ENCODE measurements around the gene APOLD1. TPM values are rescaled to one million over a fixed set of nuclear protein-coding genes. Genes with fewer than 3 reads are reported as not detected.

APOLD1 gene
- total RNA-seq, 1 donor from 2014 or later = 0.75 TPM

GRCh38 chr12:12788675-12789368 is 3.4 kb downstream of the APOLD1 start:
- H3K36me3 Mint-ChIP-seq (ENCODE audit: low read depth) = no peaks in the 10 kb centered on the region
- TF ChIP-seq CTCF (IDR thresholded peaks at IDR 0.05) = peak; percentile 20
- CTCF ChIA-PET = interaction anchor here (0.7 to 4.7 kb wide), 16 partner anchors 9 to 423 kb away, joined by 3 to 71 read pairs (median 4); partner anchors contain the start of gene DDX47
- H3K4me1 Mint-ChIP-seq = peaks cover 23% of the 10 kb centered on the region
- POLR2A ChIA-PET = interaction anchor here (1.1 to 2.7 kb wide), 6 partner anchors 20 to 432 kb away, joined by 8 to 36 read pairs (median 12); partner anchors contain the start of genes BORCS5 and DDX47
- H3K27me3 Mint-ChIP-seq = no peaks in the 10 kb centered on the region
- peak overlapping the region; percentile 87 for H3K4me3 Mint-ChIP-seq
- DNase-seq = no peak
- peak; percentile 72 for ATAC-seq (ENCODE audit: low read depth)
- H3K9me3 Mint-ChIP-seq = no peaks in the 10 kb centered on the region
- intact Hi-C loops (cut with micrococcal nuclease) = loop anchor here (1.0 to 5.0 kb wide), 10 partner anchors 14 to 432 kb away; partner anchors contain the start of genes BORCS5, DDX47, GPRC5A and HEBP1
- H3K27ac Mint-ChIP-seq = peak overlapping the region; percentile 86

GRCh38 chr12:12790956-12791355 is 5.5 kb downstream of the APOLD1 start:
- TF ChIP-seq CTCF (IDR thresholded peaks at IDR 0.05) = no peak
- no peak for ATAC-seq (ENCODE audit: low read depth)
- POLR2A ChIA-PET = interaction anchor here (2.1 kb wide), 1 partner anchor 22 kb away, joined by 12 read pairs; the partner anchor contains the start of gene DDX47
- H3K27ac Mint-ChIP-seq = no peak overlapping the region
- no peak overlapping the region for H3K4me3 Mint-ChIP-seq
- CTCF ChIA-PET = interaction anchor here (4.7 kb wide), 1 partner anchor 23 kb away, joined by 71 read pairs; the partner anchor contains the start of gene DDX47
- H3K4me1 Mint-ChIP-seq = peaks cover 20% of the 10 kb centered on the region
- H3K27me3 Mint-ChIP-seq = no peaks in the 10 kb centered on the region
- DNase-seq = no peak
- intact Hi-C loops (cut with micrococcal nuclease) = no loop called here
- H3K9me3 Mint-ChIP-seq = no peaks in the 10 kb centered on the region
- no peaks in the 10 kb centered on the region for H3K36me3 Mint-ChIP-seq (ENCODE audit: low read depth)

- intact Hi-C loops (cut with micrococcal nuclease) = no loop called here
- no peaks in the 10 kb centered on the region for H3K27me3 Mint-ChIP-seq
- ChIA-PET POLR2A (interaction anchor here (0.5 to 1.1 kb wide), 2 partner anchors 12 to 346 kb away, joined by 3 to 4 read pairs; no protein-coding TSS in a partner anchor), CTCF (interaction anchor here (0.6 kb wide), 1 partner anchor 363 kb away, joined by 3 read pairs; no protein-coding TSS in a partner anchor)
- DNase-seq = no peak
- peaks cover 15% of the 10 kb centered on the region for H3K4me1 Mint-ChIP-seq
- no peak overlapping the region for H3K4me3 Mint-ChIP-seq
- H3K27ac Mint-ChIP-seq = no peak overlapping the region
- H3K36me3 Mint-ChIP-seq (ENCODE audit: low read depth) = no peaks in the 10 kb centered on the region
- no peak for TF ChIP-seq CTCF (IDR thresholded peaks at IDR 0.05)
- no peak for ATAC-seq (ENCODE audit: low read depth)
- H3K9me3 Mint-ChIP-seq = no peaks in the 10 kb centered on the region
Observed at GRCh38 chr12:12791756-12792369, 6.4 kb downstream of the APOLD1 start.

GRCh38 chr12:12792421-12792820 is 7.0 kb downstream of the APOLD1 start:
- ChIA-PET CTCF (interaction anchor here (0.6 to 1.6 kb wide), 2 partner anchors 44 to 362 kb away, joined by 3 to 5 read pairs; no protein-coding TSS in a partner anchor), POLR2A (interaction anchor here (0.5 to 1.2 kb wide), 3 partner anchors 11 to 347 kb away, joined by 3 to 4 read pairs (median 4); no protein-coding TSS in a partner anchor)
- Mint-ChIP-seq H3K36me3 (ENCODE audit: low read depth) (no peaks in the 10 kb centered on the region), H3K9me3 (no peaks in the 10 kb centered on the region), H3K4me3 (no peak overlapping the region), H3K4me1 (peaks cover 14% of the 10 kb centered on the region), H3K27me3 (no peaks in the 10 kb centered on the region), H3K27ac (no peak overlapping the region)
- no peak for DNase-seq
- intact Hi-C loops (cut with micrococcal nuclease) = no loop called here
- no peak for ATAC-seq (ENCODE audit: low read depth)
- TF ChIP-seq CTCF (IDR thresholded peaks at IDR 0.05) = no peak

- CTCF ChIA-PET = no interaction called here
- no peak for TF ChIP-seq CTCF (IDR thresholded peaks at IDR 0.05)
- H3K27ac Mint-ChIP-seq = no peak overlapping the region
- no peak overlapping the region for H3K4me3 Mint-ChIP-seq
- POLR2A ChIA-PET = no interaction called here
- H3K4me1 Mint-ChIP-seq = peaks cover 2% of the 10 kb centered on the region
- no peaks in the 10 kb centered on the region for H3K9me3 Mint-ChIP-seq
- no peak for ATAC-seq (ENCODE audit: low read depth)
- DNase-seq = no peak
- H3K36me3 Mint-ChIP-seq (ENCODE audit: low read depth) = no peaks in the 10 kb centered on the region
- H3K27me3 Mint-ChIP-seq = no peaks in the 10 kb centered on the region
- intact Hi-C loops (cut with micrococcal nuclease) = no loop called here
Observed at GRCh38 chr12:12794686-12795085, 9.2 kb downstream of the APOLD1 start.
